Measurements from ENCODE around the gene HIPK4. TPM values are rescaled to one million over a fixed set of nuclear protein-coding genes. Genes with fewer than 3 reads are reported as not detected.
A peak's percentile ranks its signal among the peaks of the same experiment; 100 is the strongest.

The HIPK4 gene
- total and polyA plus RNA-seq, 9 of the 15 experiments (the other 6 are each of a cell fraction or from before 2014, with no cell fraction given), result 0.06 to 0.09 TPM; not detected in 7

GRCh38 chr19:40348961-40349507 is 40.9 kb downstream of the HIPK4 start (continued):
- no peak for TF ChIP-seq TFAP4 (CRISPR knock-in tag; IDR thresholded peaks at IDR 0.05; ENCODE audit: borderline replicate concordance)
- TF ChIP-seq IRF9 (tag; IDR thresholded peaks at IDR 0.05), result peak; percentile 73
- peak; percentile 65; the same call in 1 of the 2 replicates for TF ChIP-seq HLTF (IDR thresholded peaks at IDR 0.05)
- TF ChIP-seq ZNF584 (CRISPR knock-in tag; IDR thresholded peaks at IDR 0.05; ENCODE audit: low read depth), result 0 out of 2 replicates have a peak, but pooled peaks have one; percentile 11
- TF ChIP-seq LARP7 (IDR thresholded peaks at IDR 0.05), result peak; percentile 64; the same call in 1 of the 2 replicates
- no peak for TF ChIP-seq CBX5 (IDR thresholded peaks at IDR 0.05; ENCODE audit: borderline replicate concordance, low read depth)
- TF ChIP-seq POLR2A (conservative IDR thresholded peaks at IDR 0.05), result no peak
- no peak for TF ChIP-seq CHD1 (IDR thresholded peaks at IDR 0.05; ENCODE audit: low read length)
- TF ChIP-seq THRAP3 (IDR thresholded peaks at IDR 0.05; ENCODE audit: borderline replicate concordance), result 0 out of 2 replicates have a peak, but pooled peaks have one; percentile 66
- peak; percentile 58 for TF ChIP-seq SAP30 (IDR thresholded peaks at IDR 0.05; ENCODE audit: borderline replicate concordance, insufficient read depth, low read depth, low read length, poor library complexity, severe bottlenecking)
- TF ChIP-seq JUND (IDR thresholded peaks at IDR 0.05; ENCODE audit: borderline replicate concordance, low read depth, low read length), result peak; percentile 65; the same call in 1 of the 2 replicates
- TF ChIP-seq JUND (tag; IDR thresholded peaks at IDR 0.05; ENCODE audit: borderline replicate concordance, low read depth, low read length), result peak; percentile 77; the same call in 1 of the 3 replicates
- TF ChIP-seq ZBTB34 (CRISPR knock-in tag; IDR thresholded peaks at IDR 0.05), result no peak
- TF ChIP-seq MTA3 (IDR thresholded peaks at IDR 0.05; ENCODE audit: borderline replicate concordance), result no peak; the same call in 1 of the 2 replicates
- peak; percentile 94 for TF ChIP-seq ATF7 (IDR thresholded peaks at IDR 0.05)
- peak; percentile 82 for TF ChIP-seq CEBPB (tag; IDR thresholded peaks at IDR 0.05)
- peak; percentile 10; the same call in 1 of the 2 replicates for TF ChIP-seq CTBP1 (IDR thresholded peaks at IDR 0.05; ENCODE audit: borderline replicate concordance)
- peak; percentile 78 for TF ChIP-seq CREM (IDR thresholded peaks at IDR 0.05; ENCODE audit: low read depth)
- TF ChIP-seq ZEB2 (IDR thresholded peaks at IDR 0.05), result peak; percentile 62; the same call in 1 of the 2 replicates
- TF ChIP-seq MLLT1 (IDR thresholded peaks at IDR 0.05), result 0 out of 4 replicates have a peak, but pooled peaks of 1 of the 2 experiments have one; percentile 62
- TF ChIP-seq ATF3 (IDR thresholded peaks at IDR 0.05), result peak; percentile 98
- 0 out of 2 replicates have a peak, but pooled peaks have one; percentile 21 for TF ChIP-seq ATF3 (CRISPR knock-in tag; conservative IDR thresholded peaks at IDR 0.05)
- peak; percentile 64 for TF ChIP-seq EP400 (IDR thresholded peaks at IDR 0.05)
- no peak for TF ChIP-seq NFE2 (IDR thresholded peaks at IDR 0.05; ENCODE audit: low read depth)

Data from K562 (cell line).